GM21526 (cell line): ENCODE data around the gene RGS6.

ENCODE experiments used
- ATAC-seq: cut with Tn5 transposase; IDR thresholded peaks from one replicate; pipeline ENCODE4 v1.9.1; 2021; ENCODE audit warnings: moderate library complexity; ENCODE audit not compliant: unreplicated experiment, low FRiP score

RGS6 gene

DNA sequence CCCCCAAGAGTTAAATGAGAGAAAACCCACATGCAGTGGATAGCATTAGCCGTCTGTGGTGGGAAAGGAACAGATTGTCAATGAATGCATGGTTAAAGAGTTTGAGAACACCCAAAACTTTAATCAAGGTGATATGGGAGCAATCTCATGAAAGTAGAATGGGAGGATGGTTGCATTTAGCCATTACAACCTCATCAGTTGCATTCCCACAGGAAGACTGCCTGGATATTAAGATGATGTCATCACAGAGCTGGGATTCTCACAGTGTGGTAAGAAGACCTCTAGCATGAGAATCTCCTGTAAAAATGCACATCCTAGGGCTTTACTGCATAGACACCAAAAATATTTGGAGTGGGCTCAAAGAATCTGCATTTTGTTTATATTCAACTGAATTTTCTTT lies 284.9 kb downstream of the RGS6 start:
- ATAC-seq = no peak

DNA sequence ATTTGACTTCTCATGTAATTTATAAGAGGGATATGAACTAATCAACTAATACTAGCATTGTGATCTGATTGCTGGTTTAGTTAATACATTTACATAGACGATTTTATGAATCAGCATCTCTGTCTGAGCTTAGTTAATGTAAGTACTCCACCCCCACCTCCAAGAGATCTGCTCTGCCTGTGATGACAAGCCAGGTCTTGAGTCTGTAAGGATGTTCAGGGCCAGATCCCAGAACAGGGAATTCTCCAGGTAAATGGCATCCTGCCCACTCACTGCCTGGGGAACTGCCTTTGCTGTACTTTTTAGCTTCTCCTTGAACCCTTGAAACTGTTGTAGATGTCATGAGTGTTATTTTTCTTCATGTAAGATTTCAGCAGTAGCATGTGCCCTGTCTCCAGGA lies 289.8 kb downstream of the RGS6 start:
- ATAC-seq = no peak

DNA sequence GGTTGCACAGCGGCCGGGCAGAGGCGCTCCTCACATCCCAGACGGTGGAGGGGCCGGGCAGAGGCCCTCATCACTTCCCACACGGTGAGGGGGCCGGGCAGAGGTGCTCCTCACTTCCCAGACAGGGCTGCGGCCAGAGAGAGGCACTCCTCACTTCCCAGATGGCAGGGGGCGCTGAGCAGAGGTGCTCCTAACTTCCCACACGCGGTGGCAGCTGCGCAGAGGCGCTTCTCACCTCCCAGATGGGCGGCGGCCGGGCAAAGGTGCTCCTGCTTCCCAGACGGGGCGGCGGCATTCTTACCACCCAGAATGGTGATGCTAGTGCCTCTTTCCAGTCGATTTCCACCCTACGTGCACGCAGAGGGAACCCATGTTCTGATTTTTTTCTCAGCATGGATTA lies 304.4 kb downstream of the RGS6 start:
- no peak for ATAC-seq

- ATAC-seq = no peak
Measured at GRCh38 chr14:72237722-72238666, 305.8 kb downstream of the RGS6 start.

DNA sequence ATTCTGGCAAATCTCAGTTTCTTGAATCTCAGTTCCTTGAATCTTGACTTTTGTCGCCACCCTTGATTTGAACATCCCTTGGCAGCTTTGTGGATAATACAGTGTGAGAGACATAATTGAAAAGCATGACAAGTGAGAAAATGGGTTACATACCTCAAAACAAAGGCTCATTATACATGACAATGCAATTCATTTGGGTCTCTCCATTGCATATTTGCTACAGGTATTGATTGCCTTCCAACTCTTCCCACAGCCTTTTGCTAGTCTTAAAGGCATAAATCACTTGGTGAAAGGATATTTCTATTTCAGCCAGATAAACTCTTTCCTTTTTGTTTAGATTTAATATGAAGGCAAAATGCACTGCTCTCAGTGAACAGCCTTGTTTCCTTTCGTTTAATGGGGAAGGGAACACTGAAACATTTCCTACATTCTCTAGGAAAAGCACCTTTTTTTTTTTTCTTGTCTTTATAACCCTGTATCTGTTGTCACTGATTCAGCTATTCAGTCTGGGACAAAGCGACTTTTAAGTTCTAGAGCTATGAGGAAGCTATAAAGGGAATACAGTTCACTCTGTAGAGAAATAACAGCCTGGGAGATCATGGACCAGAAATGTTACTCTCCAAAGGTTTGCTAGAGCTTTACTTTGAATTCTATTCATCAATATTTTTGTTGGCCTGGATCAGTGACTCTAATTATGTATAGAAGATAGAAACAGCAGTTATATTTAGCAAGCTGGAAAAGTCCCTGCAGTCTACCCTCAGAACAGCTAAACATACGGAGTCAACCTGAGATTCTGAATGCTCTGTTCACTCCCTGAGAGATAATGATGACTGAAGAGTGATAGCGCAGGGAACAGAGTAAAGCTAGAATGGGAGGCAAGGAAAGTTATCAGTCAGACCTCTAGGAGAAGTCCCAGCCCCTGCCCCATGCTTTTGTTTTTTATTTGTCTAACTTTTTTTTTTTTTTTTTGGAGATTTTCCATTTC lies 311.4 kb downstream of the RGS6 start:
- no peak for ATAC-seq

GRCh38 chr14:72247896-72248465 lies 315.8 kb downstream of the RGS6 start:
- ATAC-seq = no peak

DNA sequence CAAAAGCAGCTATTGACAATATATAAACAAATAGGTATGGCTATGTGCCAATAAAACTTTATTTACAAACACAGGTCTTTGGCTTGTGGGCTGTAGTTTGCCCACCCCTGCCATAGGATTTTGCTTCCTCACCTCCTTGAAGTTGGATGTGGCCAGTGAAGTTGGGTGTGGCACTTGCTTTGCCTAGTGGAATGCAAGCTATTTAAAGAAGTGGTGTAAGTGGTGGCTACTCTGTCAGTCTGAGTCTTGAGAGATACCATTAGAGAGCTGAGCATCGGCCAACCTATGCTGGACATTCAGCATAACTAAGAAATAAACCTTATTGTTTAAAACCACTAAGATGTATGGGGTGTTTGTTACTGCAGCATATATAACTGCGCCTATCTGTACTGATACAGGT lies 321.3 kb downstream of the RGS6 start:
- no peak for ATAC-seq

DNA sequence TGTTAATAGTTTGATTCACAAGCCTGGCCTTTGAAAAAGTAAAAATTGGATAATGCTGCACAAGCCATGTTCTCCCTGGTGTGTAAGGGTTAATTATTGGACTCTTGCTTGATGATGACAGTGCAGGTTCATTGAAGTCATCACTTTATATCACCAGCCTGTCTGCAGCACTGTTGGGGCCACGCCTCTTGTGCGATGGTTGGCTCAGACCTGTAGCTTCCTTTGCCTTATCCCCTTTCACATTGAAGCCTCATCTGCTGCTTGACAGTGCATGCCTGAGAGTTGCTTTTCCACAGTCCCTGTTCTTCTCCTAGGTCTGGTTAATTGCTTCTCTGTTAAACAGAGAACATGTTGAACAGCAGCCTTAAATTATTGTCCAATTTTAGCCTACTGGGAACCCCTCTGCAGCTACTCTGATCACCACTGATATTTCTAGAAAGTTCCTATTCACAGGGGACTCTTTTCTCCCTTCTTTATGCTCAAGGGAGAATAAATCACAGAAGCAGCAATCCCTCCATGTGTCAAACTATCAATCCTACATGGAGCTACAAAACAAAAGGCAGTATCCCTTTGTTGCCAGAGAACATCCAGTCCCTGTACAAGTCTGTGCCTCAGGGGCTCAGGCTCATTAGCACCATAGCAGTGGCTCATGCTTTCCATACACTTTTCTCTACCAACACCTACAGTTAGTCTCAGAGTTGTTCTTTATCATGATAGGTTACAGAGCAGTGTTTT lies 322.1 kb downstream of the RGS6 start:
- no peak for ATAC-seq

GRCh38 chr14:72254937-72255472 lies 322.8 kb downstream of the RGS6 start:
- no peak for ATAC-seq

DNA sequence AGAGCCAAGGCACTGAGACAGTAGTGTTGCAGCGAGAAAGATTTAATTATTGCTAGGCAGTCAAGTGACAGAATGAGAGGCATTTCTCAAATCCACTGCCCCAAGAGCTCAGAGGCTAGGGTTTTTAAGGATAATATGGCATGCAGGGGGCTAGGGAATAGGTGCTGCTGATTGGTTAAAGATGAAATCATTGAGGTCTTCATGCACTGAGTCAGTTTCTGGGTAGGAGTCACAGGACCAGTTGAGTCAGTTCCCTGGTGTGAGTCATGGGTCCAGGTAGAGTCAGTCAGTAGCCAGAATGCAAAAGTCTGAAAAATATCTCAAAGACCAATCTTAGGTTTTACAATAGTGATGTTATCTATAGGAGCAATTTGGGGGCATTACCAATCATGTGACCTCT lies 323.8 kb downstream of the RGS6 start:
- no peak for ATAC-seq

DNA sequence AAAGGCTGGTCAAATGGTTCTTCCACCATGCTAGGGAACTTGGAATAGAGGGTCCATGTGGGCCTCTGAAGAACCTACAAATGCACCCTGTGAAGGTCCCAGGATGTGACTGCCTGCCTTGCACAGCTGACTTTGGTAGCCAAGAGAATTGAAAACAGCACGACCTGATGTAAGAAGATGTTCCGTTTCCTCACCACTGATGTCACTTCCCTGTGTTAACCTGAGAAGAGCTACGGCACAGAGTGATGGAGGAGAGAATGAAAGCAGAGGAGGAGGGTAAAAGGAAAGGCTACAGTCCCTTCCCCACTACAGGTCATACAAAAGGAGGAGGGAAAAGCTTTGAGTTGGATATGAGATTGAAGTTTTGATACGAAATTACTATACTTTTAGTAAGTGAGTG lies 328.8 kb downstream of the RGS6 start:
- no peak for ATAC-seq

- no peak for ATAC-seq
Measured at GRCh38 chr14:72262771-72263170, 330.5 kb downstream of the RGS6 start.

- ATAC-seq = no peak
Measured at GRCh38 chr14:72264716-72265115, 332.5 kb downstream of the RGS6 start.

GRCh38 chr14:72270147-72270727 lies 338.0 kb downstream of the RGS6 start:
- no peak for ATAC-seq

GRCh38 chr14:72270749-72271148 lies 338.5 kb downstream of the RGS6 start:
- no peak for ATAC-seq

- ATAC-seq = no peak
Measured at GRCh38 chr14:72275242-72275641, 343.0 kb downstream of the RGS6 start.

- no peak for ATAC-seq
Measured at GRCh38 chr14:72278316-72278715, 346.1 kb downstream of the RGS6 start.

DNA sequence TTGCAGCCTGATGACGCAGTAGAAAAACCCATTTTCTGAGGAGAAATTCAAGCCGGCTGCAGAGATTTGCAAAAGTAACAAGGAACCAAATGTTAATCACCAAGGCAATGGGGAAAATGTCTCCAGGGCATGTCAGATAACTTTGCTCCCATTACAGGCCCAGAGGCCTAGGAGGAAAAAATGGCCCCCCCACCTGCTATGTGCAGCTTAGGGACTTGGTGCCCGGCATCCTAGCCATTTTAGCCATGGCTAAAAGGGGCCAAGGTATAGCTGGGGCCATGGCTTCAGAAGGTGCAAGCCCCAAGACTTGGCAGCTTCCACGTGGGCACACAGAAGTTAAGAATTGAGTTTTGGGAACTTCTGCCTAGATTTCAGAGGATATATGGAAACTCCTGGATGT lies 351.9 kb downstream of the RGS6 start:
- ATAC-seq = no peak

- no peak for ATAC-seq
Measured at GRCh38 chr14:72290241-72290640, 358.0 kb downstream of the RGS6 start.
